ENCODE data around the gene ACSM5. TPM values are rescaled to one million over a fixed set of nuclear protein-coding genes. Genes with fewer than 3 reads are reported as not detected.

The ACSM5 gene
- total RNA-seq, 1 donor from 2014 or later: not detected

- CTCF ChIA-PET: no interaction called here
- Mint-ChIP-seq H3K27me3 (peaks cover 23% of the 10 kb centered on the region), H3K27ac (no peak overlapping the region), H3K4me3 (no peak overlapping the region), H3K4me1 (no peaks in the 10 kb centered on the region), H3K36me3 (ENCODE audit: low read depth) (no peaks in the 10 kb centered on the region), H3K9me3 (no peaks in the 10 kb centered on the region)
- intact Hi-C loops (cut with micrococcal nuclease): no loop called here
- POLR2A ChIA-PET: no interaction called here
- DNase-seq: no peak
- TF ChIP-seq CTCF (IDR thresholded peaks at IDR 0.05): no peak
- no peak for ATAC-seq (ENCODE audit: low read depth)
Measured at GRCh38 chr16:20372701-20373100, 36.6 kb upstream of the ACSM5 start.

- no peaks in the 10 kb centered on the region for H3K9me3 Mint-ChIP-seq
- H3K27ac Mint-ChIP-seq: no peak overlapping the region
- no peak overlapping the region for H3K4me3 Mint-ChIP-seq
- TF ChIP-seq CTCF (IDR thresholded peaks at IDR 0.05): no peak
- DNase-seq (no peak), ATAC-seq (ENCODE audit: low read depth) (no peak)
- ChIA-PET CTCF (interaction anchor here (2.2 kb wide), 1 partner anchor 8 kb away, joined by 14 read pairs; no protein-coding TSS in a partner anchor), POLR2A (no interaction called here)
- H3K27me3 Mint-ChIP-seq: peaks cover 17% of the 10 kb centered on the region
- intact Hi-C loops (cut with micrococcal nuclease): no loop called here
- no peaks in the 10 kb centered on the region for H3K4me1 Mint-ChIP-seq
- H3K36me3 Mint-ChIP-seq (ENCODE audit: low read depth): no peaks in the 10 kb centered on the region
Measured at GRCh38 chr16:20377181-20377580, 32.2 kb upstream of the ACSM5 start.

- DNase-seq (no peak), ATAC-seq (ENCODE audit: low read depth) (no peak)
- no peaks in the 10 kb centered on the region for H3K36me3 Mint-ChIP-seq (ENCODE audit: low read depth)
- ChIA-PET POLR2A (no interaction called here), CTCF (interaction anchor here (1.5 kb wide), 1 partner anchor 473 kb away, joined by 4 read pairs; no protein-coding TSS in a partner anchor)
- intact Hi-C loops (cut with micrococcal nuclease): loop anchor here (10.0 kb wide), 1 partner anchor 314 kb away; the partner anchor contains the start of gene ACSM1
- no peaks in the 10 kb centered on the region for H3K4me1 Mint-ChIP-seq
- no peak overlapping the region for H3K4me3 Mint-ChIP-seq
- H3K9me3 Mint-ChIP-seq: no peaks in the 10 kb centered on the region
- H3K27me3 Mint-ChIP-seq: peaks cover 12% of the 10 kb centered on the region
- TF ChIP-seq CTCF (IDR thresholded peaks at IDR 0.05): no peak
- H3K27ac Mint-ChIP-seq: no peak overlapping the region
Measured at GRCh38 chr16:20380782-20381181, 28.6 kb upstream of the ACSM5 start.

- DNase-seq: no peak
- ChIA-PET CTCF (interaction anchor here (4.4 kb wide), 1 partner anchor 475 kb away, joined by 34 read pairs; no protein-coding TSS in a partner anchor), POLR2A (no interaction called here)
- H3K27ac Mint-ChIP-seq: no peak overlapping the region
- H3K36me3 Mint-ChIP-seq (ENCODE audit: low read depth): no peaks in the 10 kb centered on the region
- no peak for ATAC-seq (ENCODE audit: low read depth)
- intact Hi-C loops (cut with micrococcal nuclease): loop anchor here (10.0 kb wide), 1 partner anchor 312 kb away; the partner anchor contains the start of gene ACSM1
- H3K4me1 Mint-ChIP-seq: no peaks in the 10 kb centered on the region
- no peak overlapping the region for H3K4me3 Mint-ChIP-seq
- no peak for TF ChIP-seq CTCF (IDR thresholded peaks at IDR 0.05)
- peaks cover 16% of the 10 kb centered on the region for H3K27me3 Mint-ChIP-seq
- no peaks in the 10 kb centered on the region for H3K9me3 Mint-ChIP-seq
Measured at GRCh38 chr16:20382202-20382948, 27.0 kb upstream of the ACSM5 start.

Measured in activated B cell treated with CpG ODN at 0.5 μM for 24 hours (primary cell).